A549 (cell line): ENCODE measurements around the gene NUDT21.

Source experiments
- CEBPB ChIP-seq, 2 experiments: fragments of >200 bp in 1 of 2; sonication (Bioruptor Twin) in 1 of 2; formaldehyde crosslinking in 1 of 2; IDR thresholded peaks; 2 replicates each; pipeline ENCODE4 v1.6.1; 2012 to 2016
- ESRRA ChIP-seq: fragments of 150-350 bp; IDR thresholded peaks from 2 replicates; pipeline ENCODE4 v1.6.1; 2014; ENCODE audit warnings: mild to moderate bottlenecking, low read length, borderline replicate concordance
- HOXA7 ChIP-seq: fragments of 250-450 bp; sonication (Bioruptor Pico); IDR thresholded peaks from 2 replicates; pipeline ENCODE4 v1.5.0; 2020; ENCODE audit warnings: mild to moderate bottlenecking, moderate library complexity
- HOXB13 ChIP-seq: fragments of 250-450 bp; sonication (Bioruptor Pico); IDR thresholded peaks from 2 replicates; pipeline ENCODE4 v1.5.0; 2020; ENCODE audit warnings: low read depth, mild to moderate bottlenecking, moderate library complexity
- MYC ChIP-seq: IDR thresholded peaks from 2 replicates; pipeline ENCODE4 v1.6.1; 2012; ENCODE audit warnings: mild to moderate bottlenecking, inconsistent platforms, low read length, improper control_type of control experiment, borderline replicate concordance
- POLR2A ChIP-seq: IDR thresholded peaks from 2 replicates; pipeline ENCODE4 v1.6.1; 2012; ENCODE audit warnings: mild to moderate bottlenecking, low read length
- POLR2AphosphoS2 ChIP-seq: conservative IDR thresholded peaks from 2 replicates; pipeline ENCODE4 v1.6.1; 2012; ENCODE audit warnings: low read length, improper control_type of control experiment, inconsistent platforms
- RNF2 ChIP-seq: fragments of 200-600 bp; sonication (generic); IDR thresholded peaks from 2 replicates; pipeline ENCODE4 v1.6.1; 2016; ENCODE audit warnings: low read depth, mild to moderate bottlenecking, antibody characterized with exemption, moderate library complexity, borderline replicate concordance
- SMC3 ChIP-seq: fragments of >200 bp; sonication (Bioruptor Twin); formaldehyde crosslinking; IDR thresholded peaks from 3 replicates; pipeline ENCODE4 v1.6.1; 2018; ENCODE audit warnings: inconsistent platforms
- TF ChIP-seq, protein P1 (sequence below): fragments of 200-600 bp; sonication (generic); IDR thresholded peaks from 2 replicates; pipeline ENCODE4 v1.6.1; 2016; ENCODE audit warnings: antibody characterized with exemption, mild to moderate bottlenecking, moderate library complexity
- TF ChIP-seq, protein P2 (sequence below): fragments of 150-350 bp; IDR thresholded peaks from 2 replicates; pipeline ENCODE4 v1.6.1; 2014; ENCODE audit warnings: low read depth, mild to moderate bottlenecking, low read length
- TF ChIP-seq, protein P3 (sequence below): fragments of >200 bp; sonication (Bioruptor Twin); formaldehyde crosslinking; IDR thresholded peaks from 3 replicates; pipeline ENCODE4 v1.5.1; 2016
- TF ChIP-seq, protein P4 (sequence below): fragments of 450-650 bp; IDR thresholded peaks from 2 replicates; pipeline ENCODE4 v1.6.1; 2014; ENCODE audit warnings: antibody characterized with exemption

DNA sequence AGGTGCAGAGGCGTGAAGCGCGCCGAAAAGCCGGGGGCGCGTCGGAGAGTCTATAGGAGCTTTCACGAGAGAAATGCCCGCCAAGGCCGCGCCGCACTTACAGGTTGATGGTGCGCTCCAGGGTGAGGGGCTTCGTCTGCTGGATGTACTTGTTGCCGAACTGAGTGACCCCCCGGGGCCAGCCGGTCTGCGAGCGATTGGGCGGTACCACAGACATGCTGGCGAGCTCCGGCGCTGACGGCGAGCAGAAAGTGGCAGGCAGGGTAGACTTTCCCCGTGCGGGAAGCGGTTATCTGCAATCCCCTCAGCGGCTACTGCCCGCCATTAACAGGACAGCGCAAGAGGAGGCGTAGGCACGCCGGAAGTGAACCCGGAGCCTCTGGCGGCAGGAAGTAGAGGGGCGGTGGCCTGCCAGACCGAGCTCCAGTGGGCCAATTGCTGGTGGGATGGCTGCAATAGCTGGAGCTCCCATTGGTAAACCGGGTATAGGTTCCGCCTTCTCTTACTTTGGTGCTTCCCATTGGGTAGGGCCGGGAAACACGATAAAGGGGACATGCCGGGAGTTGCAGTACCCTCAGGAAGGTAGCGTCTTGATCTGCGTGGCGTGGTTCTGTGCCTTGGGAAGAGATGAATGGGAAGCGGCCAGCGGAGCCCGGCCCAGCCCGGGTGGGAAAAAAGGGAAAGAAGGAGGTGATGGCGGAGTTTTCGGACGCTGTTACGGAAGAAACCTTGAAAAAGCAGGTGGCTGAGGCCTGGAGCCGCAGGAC, at the start of gene NUDT21, which contains the start of gene OGFOD1:
- TF ChIP-seq, protein P1, sequence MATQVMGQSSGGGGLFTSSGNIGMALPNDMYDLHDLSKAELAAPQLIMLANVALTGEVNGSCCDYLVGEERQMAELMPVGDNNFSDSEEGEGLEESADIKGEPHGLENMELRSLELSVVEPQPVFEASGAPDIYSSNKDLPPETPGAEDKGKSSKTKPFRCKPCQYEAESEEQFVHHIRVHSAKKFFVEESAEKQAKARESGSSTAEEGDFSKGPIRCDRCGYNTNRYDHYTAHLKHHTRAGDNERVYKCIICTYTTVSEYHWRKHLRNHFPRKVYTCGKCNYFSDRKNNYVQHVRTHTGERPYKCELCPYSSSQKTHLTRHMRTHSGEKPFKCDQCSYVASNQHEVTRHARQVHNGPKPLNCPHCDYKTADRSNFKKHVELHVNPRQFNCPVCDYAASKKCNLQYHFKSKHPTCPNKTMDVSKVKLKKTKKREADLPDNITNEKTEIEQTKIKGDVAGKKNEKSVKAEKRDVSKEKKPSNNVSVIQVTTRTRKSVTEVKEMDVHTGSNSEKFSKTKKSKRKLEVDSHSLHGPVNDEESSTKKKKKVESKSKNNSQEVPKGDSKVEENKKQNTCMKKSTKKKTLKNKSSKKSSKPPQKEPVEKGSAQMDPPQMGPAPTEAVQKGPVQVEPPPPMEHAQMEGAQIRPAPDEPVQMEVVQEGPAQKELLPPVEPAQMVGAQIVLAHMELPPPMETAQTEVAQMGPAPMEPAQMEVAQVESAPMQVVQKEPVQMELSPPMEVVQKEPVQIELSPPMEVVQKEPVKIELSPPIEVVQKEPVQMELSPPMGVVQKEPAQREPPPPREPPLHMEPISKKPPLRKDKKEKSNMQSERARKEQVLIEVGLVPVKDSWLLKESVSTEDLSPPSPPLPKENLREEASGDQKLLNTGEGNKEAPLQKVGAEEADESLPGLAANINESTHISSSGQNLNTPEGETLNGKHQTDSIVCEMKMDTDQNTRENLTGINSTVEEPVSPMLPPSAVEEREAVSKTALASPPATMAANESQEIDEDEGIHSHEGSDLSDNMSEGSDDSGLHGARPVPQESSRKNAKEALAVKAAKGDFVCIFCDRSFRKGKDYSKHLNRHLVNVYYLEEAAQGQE = no peak
- TF ChIP-seq SMC3 (no peak), MYC (0 out of 2 replicates have a peak, but pooled peaks have one; percentile 42), HOXA7 (CRISPR knock-in tag) (no peak), POLR2A (peak; percentile 57), HOXB13 (CRISPR knock-in tag) (no peak), ESRRA (no peak), POLR2AphosphoS2 (no peak), CEBPB (IDR thresholded peaks at IDR 0.05) (peak in 1 of 2 experiments; percentile 40; a peak in 1 of 4 replicates), RNF2 (no peak)
- TF ChIP-seq, protein P2, sequence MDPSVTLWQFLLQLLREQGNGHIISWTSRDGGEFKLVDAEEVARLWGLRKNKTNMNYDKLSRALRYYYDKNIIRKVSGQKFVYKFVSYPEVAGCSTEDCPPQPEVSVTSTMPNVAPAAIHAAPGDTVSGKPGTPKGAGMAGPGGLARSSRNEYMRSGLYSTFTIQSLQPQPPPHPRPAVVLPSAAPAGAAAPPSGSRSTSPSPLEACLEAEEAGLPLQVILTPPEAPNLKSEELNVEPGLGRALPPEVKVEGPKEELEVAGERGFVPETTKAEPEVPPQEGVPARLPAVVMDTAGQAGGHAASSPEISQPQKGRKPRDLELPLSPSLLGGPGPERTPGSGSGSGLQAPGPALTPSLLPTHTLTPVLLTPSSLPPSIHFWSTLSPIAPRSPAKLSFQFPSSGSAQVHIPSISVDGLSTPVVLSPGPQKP = no peak
- TF ChIP-seq, protein P3, sequence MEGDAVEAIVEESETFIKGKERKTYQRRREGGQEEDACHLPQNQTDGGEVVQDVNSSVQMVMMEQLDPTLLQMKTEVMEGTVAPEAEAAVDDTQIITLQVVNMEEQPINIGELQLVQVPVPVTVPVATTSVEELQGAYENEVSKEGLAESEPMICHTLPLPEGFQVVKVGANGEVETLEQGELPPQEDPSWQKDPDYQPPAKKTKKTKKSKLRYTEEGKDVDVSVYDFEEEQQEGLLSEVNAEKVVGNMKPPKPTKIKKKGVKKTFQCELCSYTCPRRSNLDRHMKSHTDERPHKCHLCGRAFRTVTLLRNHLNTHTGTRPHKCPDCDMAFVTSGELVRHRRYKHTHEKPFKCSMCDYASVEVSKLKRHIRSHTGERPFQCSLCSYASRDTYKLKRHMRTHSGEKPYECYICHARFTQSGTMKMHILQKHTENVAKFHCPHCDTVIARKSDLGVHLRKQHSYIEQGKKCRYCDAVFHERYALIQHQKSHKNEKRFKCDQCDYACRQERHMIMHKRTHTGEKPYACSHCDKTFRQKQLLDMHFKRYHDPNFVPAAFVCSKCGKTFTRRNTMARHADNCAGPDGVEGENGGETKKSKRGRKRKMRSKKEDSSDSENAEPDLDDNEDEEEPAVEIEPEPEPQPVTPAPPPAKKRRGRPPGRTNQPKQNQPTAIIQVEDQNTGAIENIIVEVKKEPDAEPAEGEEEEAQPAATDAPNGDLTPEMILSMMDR = no peak
- TF ChIP-seq, protein P4, sequence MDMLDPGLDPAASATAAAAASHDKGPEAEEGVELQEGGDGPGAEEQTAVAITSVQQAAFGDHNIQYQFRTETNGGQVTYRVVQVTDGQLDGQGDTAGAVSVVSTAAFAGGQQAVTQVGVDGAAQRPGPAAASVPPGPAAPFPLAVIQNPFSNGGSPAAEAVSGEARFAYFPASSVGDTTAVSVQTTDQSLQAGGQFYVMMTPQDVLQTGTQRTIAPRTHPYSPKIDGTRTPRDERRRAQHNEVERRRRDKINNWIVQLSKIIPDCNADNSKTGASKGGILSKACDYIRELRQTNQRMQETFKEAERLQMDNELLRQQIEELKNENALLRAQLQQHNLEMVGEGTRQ = no peak
